H9 (cell line): ENCODE data around the gene STIMATE. TPM values are rescaled to one million over a fixed set of nuclear protein-coding genes. Genes with fewer than 3 reads are reported as not detected.

Experiments used
- DNase-seq: peaks from one replicate; pipeline ENCODE4 v3.0.0-alpha.2; 2017
- H2AFZ ChIP-seq: one replicate; pipeline ENCODE4 v1.6.1; 2013; ENCODE audit warnings: mild to moderate bottlenecking, low read length, control low read depth, moderate library complexity
- H2AK5ac ChIP-seq: 2 replicates; pipeline ENCODE4 v1.6.1; 2013; ENCODE audit warnings: low read length, control low read depth, mixed read lengths; ENCODE audit not compliant: insufficient read length
- H2BK120ac ChIP-seq: one replicate; pipeline ENCODE4 v1.6.1; 2013; ENCODE audit warnings: low read depth, mild to moderate bottlenecking, low read length, control low read depth, inconsistent platforms; ENCODE audit not compliant: poor library complexity, severe bottlenecking
- H2BK12ac ChIP-seq: 2 replicates; pipeline ENCODE4 v1.6.1; 2013; ENCODE audit warnings: low read length, control low read depth, mixed read lengths, low read depth; ENCODE audit not compliant: insufficient read length
- H2BK15ac ChIP-seq: 2 replicates; pipeline ENCODE4 v1.6.1; 2013; ENCODE audit warnings: low read depth, low read length, control low read depth
- H2BK20ac ChIP-seq: one replicate; pipeline ENCODE4 v1.6.1; 2013; ENCODE audit warnings: low read depth, mild to moderate bottlenecking, low read length, control low read depth, inconsistent platforms; ENCODE audit not compliant: poor library complexity, severe bottlenecking
- H2BK5ac ChIP-seq: 2 replicates; pipeline ENCODE4 v1.6.1; 2013; ENCODE audit warnings: low read length, control low read depth, mixed read lengths; ENCODE audit not compliant: insufficient read length
- H3K14ac ChIP-seq: 2 replicates; pipeline ENCODE4 v1.6.1; 2013; ENCODE audit warnings: low read length, control low read depth; ENCODE audit not compliant: insufficient read depth
- H3K18ac ChIP-seq: 2 replicates; pipeline ENCODE4 v1.6.1; 2013; ENCODE audit warnings: low read depth, mild to moderate bottlenecking, mixed read lengths, low read length, control low read depth; ENCODE audit not compliant: insufficient read length
- H3K23ac ChIP-seq: 2 replicates; pipeline ENCODE4 v1.6.1; 2013; ENCODE audit warnings: low read length, control low read depth, mixed read lengths, low read depth; ENCODE audit not compliant: insufficient read length
- H3K23me2 ChIP-seq: 2 replicates; pipeline ENCODE4 v1.6.1; 2013; ENCODE audit warnings: low read depth, mild to moderate bottlenecking, mixed read lengths, low read length, control low read depth; ENCODE audit not compliant: insufficient read length, poor library complexity, severe bottlenecking
- H3K27ac ChIP-seq: 2 replicates; pipeline ENCODE4 v1.5.1; 2013; ENCODE audit warnings: low read length, control low read depth, mixed read lengths, low read depth; ENCODE audit not compliant: insufficient read length
- H3K27me3 ChIP-seq: 2 replicates; pipeline ENCODE4 v1.6.1; 2013; ENCODE audit warnings: low read length, control low read depth, inconsistent platforms; ENCODE audit not compliant: insufficient read depth
- H3K4ac ChIP-seq: 2 replicates; pipeline ENCODE4 v1.6.1; 2013; ENCODE audit warnings: low read depth, mild to moderate bottlenecking, control low read depth, inconsistent platforms, low read length, moderate library complexity
- H3K4me1 ChIP-seq: 2 replicates; pipeline ENCODE4 v1.6.1; 2013; ENCODE audit warnings: low read length, control low read depth, inconsistent platforms; ENCODE audit not compliant: insufficient read depth
- H3K4me2 ChIP-seq: 2 replicates; pipeline ENCODE4 v1.6.1; 2013; ENCODE audit warnings: low read length, control low read depth, mixed read lengths; ENCODE audit not compliant: insufficient read length, insufficient read depth
- H3K56ac ChIP-seq: 2 replicates; pipeline ENCODE4 v1.6.1; 2013; ENCODE audit warnings: low read depth, mild to moderate bottlenecking, mixed read lengths, low read length, control low read depth; ENCODE audit not compliant: insufficient read length
- H3K79me1 ChIP-seq: 2 replicates; pipeline ENCODE4 v1.6.1; 2013; ENCODE audit warnings: low read depth, mild to moderate bottlenecking, moderate library complexity, low read length, control low read depth, inconsistent platforms; ENCODE audit not compliant: insufficient read depth, poor library complexity, severe bottlenecking
- H3K79me2 ChIP-seq: 2 replicates; pipeline ENCODE4 v1.6.1; 2013; ENCODE audit warnings: low read length, control low read depth, inconsistent platforms; ENCODE audit not compliant: insufficient read depth
- H3K9ac ChIP-seq: 2 replicates; pipeline ENCODE4 v1.6.1; 2013; ENCODE audit warnings: low read length, control low read depth, mixed read lengths; ENCODE audit not compliant: insufficient read length; ENCODE audit errors: extremely low read depth
- H3K9me3 ChIP-seq: one replicate; pipeline ENCODE4 v1.6.1; 2013; ENCODE audit warnings: low read depth, low read length, inconsistent platforms; ENCODE audit not compliant: control insufficient read depth
- H3T11ph ChIP-seq: one replicate; pipeline ENCODE4 v1.6.1; 2013; ENCODE audit warnings: mild to moderate bottlenecking, low read length, control low read depth, inconsistent platforms
- H4K20me1 ChIP-seq: one replicate; pipeline ENCODE4 v1.6.1; 2013; ENCODE audit not compliant: control insufficient read depth, insufficient read length, insufficient read depth
- H4K5ac ChIP-seq: 2 replicates; pipeline ENCODE4 v1.6.1; 2013; ENCODE audit warnings: low read depth, mild to moderate bottlenecking, mixed read lengths, low read length, control low read depth; ENCODE audit not compliant: insufficient read length
- H4K8ac ChIP-seq: replicated peaks from 2 replicates; pipeline ENCODE4 v1.6.1; 2013; ENCODE audit warnings: low read length, control low read depth, mixed read lengths, low read depth; ENCODE audit not compliant: insufficient read length
- H4K91ac ChIP-seq: 2 replicates; pipeline ENCODE4 v1.6.1; 2013; ENCODE audit warnings: low read depth, mild to moderate bottlenecking, moderate library complexity, mixed read lengths, low read length, control low read depth; ENCODE audit not compliant: insufficient read length
- H3K27ac Mint-ChIP-seq, 3 experiments: 2 replicates in 2 of 3; 3 replicates in 1 of 3; pipeline ENCODE4 v1.8.0; 2020 to 2021; ENCODE audit warnings: mixed read lengths in 3 of 3, mild to moderate bottlenecking in 1 of 3, moderate library complexity in 1 of 3
- H3K27me3 Mint-ChIP-seq: 2 replicates; pipeline ENCODE4 v1.8.0; 2021; ENCODE audit warnings: low read depth, mild to moderate bottlenecking, moderate library complexity, mixed read lengths
- H3K36me3 Mint-ChIP-seq, 3 experiments: 2 replicates in 2 of 3; 3 replicates in 1 of 3; pipeline ENCODE4 v1.8.0; 2020 to 2021; ENCODE audit warnings: low read depth in 3 of 3, mixed read lengths in 3 of 3; ENCODE audit not compliant: insufficient read depth in 1 of 3
- H3K4me1 Mint-ChIP-seq, 2 experiments: 2 replicates each; pipeline ENCODE4 v1.8.0; 2020; ENCODE audit warnings: mixed read lengths in 2 of 2
- H3K4me3 Mint-ChIP-seq, 2 experiments: 2 replicates in 1 of 2; 3 replicates in 1 of 2; pipeline ENCODE4 v1.8.0; 2020 to 2021; ENCODE audit warnings: mild to moderate bottlenecking in 2 of 2, mixed read lengths in 2 of 2, moderate library complexity in 1 of 2
- H3K9me3 Mint-ChIP-seq, 2 experiments: 2 replicates in 1 of 2; 3 replicates in 1 of 2; pipeline ENCODE4 v1.8.0; 2020; ENCODE audit warnings: mild to moderate bottlenecking in 2 of 2, mixed read lengths in 2 of 2, moderate library complexity in 1 of 2
- CTCF ChIP-seq: fragments of 200-600 bp; sonication (generic); conservative IDR thresholded peaks from 3 replicates; pipeline ENCODE4 v1.8.0; 2021; ENCODE audit warnings: antibody characterized with exemption, mild to moderate bottlenecking
- WGBS: extraction: QIAGEN DNeasy Blood & Tissue Kit; methylation state at CpG from one replicate; pipeline ENCODE4 v1.1.7; 2013; ENCODE audit warnings: missing lambda C conversion rate, low lambda C conversion rate, mixed read lengths; ENCODE audit not compliant: insufficient read length; ENCODE audit errors: extremely low coverage; 5-methylcytosine and 5-hydroxymethylcytosine counted together
- total RNA-seq: library from RNA; stranded (reverse); gene quantifications from 2 replicates; pipeline ENCODE4 v1.2.1, GENCODE V29; 2021

STIMATE gene
- total RNA-seq, 1 experiment from 2014 or later = 25.6 TPM

GRCh38 chr3:52931328-52931727 lies 34.0 kb upstream of the STIMATE start:
- Histone ChIP-seq H3K18ac (no peak overlapping the region), H3K23me2 (no peaks in the 10 kb centered on the region), H3K79me2 (no peaks in the 10 kb centered on the region), H3K9ac (no peak overlapping the region), H2BK12ac (no peak overlapping the region), H3K4me2 (no peak overlapping the region), H2AFZ (no peak overlapping the region), H2BK5ac (no peak overlapping the region), H3K23ac (no peak overlapping the region), H3K14ac (no peak overlapping the region), H3K9me3 (no peaks in the 10 kb centered on the region), H3K4ac (no peak overlapping the region), H3K56ac (no peak overlapping the region), H3K27me3 (no peaks in the 10 kb centered on the region), H2BK20ac (no peak overlapping the region), H2BK120ac (no peak overlapping the region), H4K5ac (no peak overlapping the region), H4K20me1 (no peaks in the 10 kb centered on the region), H2AK5ac (no peak overlapping the region), H3K27ac (no peak overlapping the region), H3T11ph (no peak overlapping the region), H3K79me1 (no peaks in the 10 kb centered on the region), H4K8ac (no peak overlapping the region), H3K4me1 (no peaks in the 10 kb centered on the region), H2BK15ac (no peak overlapping the region), H4K91ac (no peak overlapping the region)
- WGBS = no CpG with 5 or more reads among the region's 6 CpGs
- Mint-ChIP-seq H3K36me3 (peaks cover 0 to 3% (median 0%) of the 10 kb centered on the region in 3 experiments; a peak in 1 of 7 replicates), H3K27me3 (no peaks in the 10 kb centered on the region), H3K4me1 (no peaks in the 10 kb centered on the region; a peak in 1 of 4 replicates), H3K27ac (no peak overlapping the region), H3K4me3 (no peak overlapping the region), H3K9me3 (no peaks in the 10 kb centered on the region)
- TF ChIP-seq CTCF = no peak
- no peak for DNase-seq
